GM12878 (cell line): ENCODE data around the gene ARHGAP19. TPM values are rescaled to one million over a fixed set of nuclear protein-coding genes. Genes with fewer than 3 reads are reported as not detected.

Source experiments
- ATAC-seq: fragments of 200-7000 bp; cut with Tn5 transposase; 3 replicates; pipeline ENCODE4 v1.9.1; 2020; ENCODE audit warnings: mild to moderate bottlenecking, moderate library complexity
- BruUV-seq: library from RNA; stranded (reverse); fragments of 400-500 nt; replicated peaks from 2 replicates; lab custom pipeline; 2021; lab: Mats Ljungman, UMichigan
- CTCF ChIA-PET: fragments of 300-600 bp; sonication (Branson Sonifier 250); formaldehyde crosslinking; extraction: SDS; loops from one replicate; lab custom pipeline; 2021; ENCODE audit warnings: inconsistent platforms; lab: Yijun Ruan, JAX
- POLR2A ChIA-PET: fragments of 350-600 bp; formaldehyde crosslinking; extraction: SDS; loops from one replicate; lab custom pipeline; 2021; ENCODE audit warnings: inconsistent platforms; lab: Charles Lee
- RAD21 ChIA-PET: fragments of 300-600 bp; sonication (Branson Sonifier 250); formaldehyde crosslinking; loops from one replicate; lab custom pipeline; 2023; ENCODE audit warnings: antibody characterized with exemption; ENCODE audit not compliant: unreplicated experiment; lab: Charles Lee
- SMC1A ChIA-PET: fragments of 300-600 bp; sonication (Branson Sonifier 250); formaldehyde crosslinking; loops from one replicate; lab custom pipeline; 2023; ENCODE audit not compliant: unreplicated experiment, uncharacterized antibody; lab: Charles Lee
- DNase-seq: peaks from one replicate; pipeline ENCODE4 v3.0.0-alpha.2; 2011; ENCODE audit warnings: low read depth, low spot score
- FAIRE-seq: peaks from 3 replicates; lab custom pipeline; 2011; peaks lifted over from hg19 to GRCh38; lab: Jason Lieb, UNC
- H2AFZ ChIP-seq: 2 replicates; pipeline ENCODE4 v1.6.0; 2011; ENCODE audit warnings: low read depth, low read length, control low read depth; ENCODE audit not compliant: control insufficient read depth
- H3K27ac ChIP-seq: 2 replicates; pipeline ENCODE4 v1.5.1; 2011; ENCODE audit warnings: control low read depth; ENCODE audit not compliant: control insufficient read depth, insufficient read depth
- H3K27me3 ChIP-seq, 2 experiments: replicated peaks in 1 of 2; 2 replicates each; pipeline versions ENCODE4 v1.6.0 to v1.6.1; 2011; ENCODE audit warnings: low read length in 1 of 2; ENCODE audit not compliant: control insufficient read depth in 2 of 2, insufficient read depth in 2 of 2
- H3K36me3 ChIP-seq, 2 experiments: 2 replicates each; pipeline ENCODE4 v1.5.1; 2011; ENCODE audit warnings: low read length in 1 of 2; ENCODE audit not compliant: control insufficient read depth in 2 of 2, insufficient read depth in 2 of 2
- H3K4me1 ChIP-seq: 2 replicates; pipeline ENCODE4 v1.6.1; 2011; ENCODE audit warnings: mild to moderate bottlenecking, low read length, moderate library complexity, mixed read lengths; ENCODE audit not compliant: control insufficient read depth, insufficient read depth
- H3K4me2 ChIP-seq: 2 replicates; pipeline ENCODE4 v1.6.0; 2011; ENCODE audit warnings: control low read depth; ENCODE audit not compliant: control insufficient read depth, insufficient read depth
- H3K4me3 ChIP-seq: fragments of 200-600 bp; sonication (generic); 2 replicates; pipeline ENCODE4 v1.5.1; 2016
- H3K79me2 ChIP-seq: 2 replicates; pipeline ENCODE4 v1.6.0; 2011; ENCODE audit warnings: low read length; ENCODE audit not compliant: control insufficient read depth, insufficient read depth
- H3K9ac ChIP-seq: 2 replicates; pipeline ENCODE4 v1.8.0; 2011; ENCODE audit warnings: low read length, control low read depth, mixed read lengths; ENCODE audit not compliant: control insufficient read depth, insufficient read depth
- H3K9me3 ChIP-seq: replicated peaks from 3 replicates; pipeline ENCODE4 v1.5.1; 2011; ENCODE audit warnings: mild to moderate bottlenecking, low read length; ENCODE audit not compliant: control insufficient read depth, insufficient read depth
- H4K20me1 ChIP-seq: 2 replicates; pipeline ENCODE4 v1.6.0; 2011; ENCODE audit not compliant: control insufficient read depth, insufficient read depth
- ETV6 ChIP-seq, 2 experiments: fragments of 450-650 bp in 1 of 2; IDR thresholded peaks in 1 of 2; conservative IDR thresholded peaks in 1 of 2; 2 replicates each; pipeline ENCODE4 v1.6.1; 2014; ENCODE audit warnings: antibody characterized with exemption in 1 of 2, borderline replicate concordance in 1 of 2, low read depth in 1 of 2, mild to moderate bottlenecking in 1 of 2, moderate library complexity in 1 of 2
- NFYA ChIP-seq: IDR thresholded peaks from 2 replicates; pipeline ENCODE4 v1.6.1; 2011; ENCODE audit warnings: low read depth, mild to moderate bottlenecking, low read length, improper control_type of control experiment, borderline replicate concordance
- TCF12 ChIP-seq: IDR thresholded peaks from 2 replicates; pipeline ENCODE4 v1.6.1; 2011; ENCODE audit warnings: low read depth, mild to moderate bottlenecking, low read length
- WGBS: methylation state at CpG from one replicate; pipeline ENCODE4 v1.1.6; 2016; ENCODE audit warnings: low lambda C conversion rate; ENCODE audit not compliant: insufficient replicate concordance, insufficient coverage; ENCODE audit errors: missing lambda C conversion rate; 5-methylcytosine and 5-hydroxymethylcytosine counted together
- in situ Hi-C: fragments of 300-500 bp; cut with MboI; formaldehyde crosslinking; loops from 9 replicates; pipeline ENCODE4 v1.14.3; 2018; ENCODE audit warnings: mixed read lengths
- intact Hi-C: fragments of 100-400 bp; cut with micrococcal nuclease; formaldehyde crosslinking; loops from one replicate; pipeline ENCODE4 v1.14.2; 2022; ENCODE audit not compliant: unreplicated experiment
- polyA plus RNA-seq, 11 experiments: library from polyadenylated mRNA; depleted of rRNA in 4 of 11; unstranded in 6 of 11; stranded (reverse) in 5 of 11; fragments of >200 nt; fragmentation: Nextera tagmentation in 4 of 11; fragmentation: Illumina TruSeq in 1 of 11; extraction: Ambion mirVana in 4 of 11; extraction: Trizol in 1 of 11; gene quantifications; 1 replicate in 1 of 11; 2 replicates in 10 of 11; pipeline versions ENCODE4 v1.2.1 to v1.2.3, GENCODE V29; 2011 to 2016; ENCODE audit warnings: inconsistent platforms in 2 of 11, missing spikeins in 2 of 11, low read depth in 1 of 11
- total RNA-seq, 4 experiments: library from RNA; depleted of rRNA in 3 of 4; stranded (reverse); fragments of >200 nt in 3 of 4; fragmentation: Illumina TruSeq in 1 of 4; extraction: Trizol in 1 of 4; gene quantifications; 2 replicates each; pipeline versions ENCODE4 v1.2.1 to v1.2.3, GENCODE V29; 2013 to 2021
- TF ChIP-seq, protein P1 (sequence below): IDR thresholded peaks from 2 replicates; pipeline ENCODE4 v1.6.1; 2012; ENCODE audit warnings: low read depth, low read length, improper control_type of control experiment

The ARHGAP19 gene
- total and polyA plus RNA-seq, 10 of the 15 experiments (the other 5 are each of a cell fraction or from before 2014, with no cell fraction given) = 13.3 to 40.7 (median 22.6) TPM

DNA sequence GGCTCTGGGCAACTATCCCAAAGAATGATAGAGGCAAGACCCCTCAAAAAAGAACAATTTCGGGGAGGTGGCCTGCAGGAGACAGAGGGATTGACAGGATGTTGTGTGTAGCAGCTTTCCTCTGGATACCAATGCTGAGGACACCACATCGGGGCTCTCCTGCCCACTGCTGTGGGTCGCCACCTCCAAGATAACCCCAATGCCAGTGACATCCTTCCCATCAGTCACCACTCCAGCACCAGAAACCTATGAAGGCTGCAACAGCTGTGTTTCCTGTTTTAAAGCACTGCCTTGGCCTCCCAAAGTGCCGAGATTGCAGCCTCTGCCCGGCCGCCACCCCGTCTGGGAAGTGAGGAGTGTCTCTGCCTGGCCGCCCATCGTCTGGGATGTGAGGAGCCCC, 17.6 kb downstream of the ARHGAP19 start:
- Histone ChIP-seq H3K9ac (no peak overlapping the region), H3K4me1 (peaks cover 9% of the 10 kb centered on the region), H3K36me3 (no peaks in the 10 kb centered on the region; a peak in 1 of 4 replicates), H3K4me3 (no peak overlapping the region), H3K79me2 (peaks cover 19% of the 10 kb centered on the region), H3K27me3 (no peaks in the 10 kb centered on the region), H3K9me3 (no peaks in the 10 kb centered on the region), H2AFZ (no peak overlapping the region)
- CTCF ChIA-PET = interaction anchor here (0.6 to 2.1 kb wide), 6 partner anchors 9 to 84 kb away, joined by 4 to 7 read pairs (median 4); no protein-coding TSS in a partner anchor
- FAIRE-seq = no peak
- TF ChIP-seq NFYA (no peak), ETV6 (conservative IDR thresholded peaks at IDR 0.05 in 1 of 2, IDR thresholded peaks at IDR 0.05 in 1 of 2; ENCODE audit: borderline replicate concordance in 1 of 2, low read depth in 1 of 2) (no peak)
- TF ChIP-seq, all 136 proteins: peak for 0
- no peak overlapping the region for H3K27ac ChIP-seq
- DNase-seq (no peak), ATAC-seq (no peak)
- SMC1A ChIA-PET = interaction anchor here (1.5 kb wide), 1 partner anchor 58 kb away, joined by 8 read pairs; no protein-coding TSS in a partner anchor
- in situ Hi-C loops = no loop called here
- WGBS = 38% methylated on average over 3 of the region's 9 CpGs
- H4K20me1 ChIP-seq = no peaks in the 10 kb centered on the region
- no peak overlapping the region for H3K4me2 ChIP-seq
- RAD21 ChIA-PET = no interaction called here
- intact Hi-C loops = no loop called here
- no TSS peak for BruUV-seq
- POLR2A ChIA-PET = no interaction called here

DNA sequence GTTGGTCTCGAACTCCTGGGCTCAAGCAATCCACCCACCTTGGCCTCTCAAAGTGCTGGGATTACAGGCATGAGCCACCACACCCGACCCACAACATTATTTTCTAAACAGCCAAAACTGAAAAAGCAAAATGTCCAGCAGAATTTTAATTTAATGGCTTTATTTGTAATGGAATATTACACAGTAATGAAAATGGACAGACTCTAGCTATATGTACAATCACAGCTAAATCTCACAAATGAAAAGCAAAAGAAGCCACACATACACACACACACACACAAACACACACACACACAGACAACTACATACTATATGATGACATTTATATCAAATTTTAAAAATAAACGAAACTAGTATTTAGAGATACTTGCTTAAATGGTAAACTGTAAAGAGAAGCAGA, 18.7 kb downstream of the ARHGAP19 start:
- H3K4me2 ChIP-seq = no peak overlapping the region
- WGBS = 99% methylated on average over 3 of the region's 3 CpGs
- intact Hi-C loops = no loop called here
- no peak overlapping the region for H3K4me3 ChIP-seq
- DNase-seq = no peak
- TF ChIP-seq TCF12 = no peak
- TF ChIP-seq, protein P1, sequence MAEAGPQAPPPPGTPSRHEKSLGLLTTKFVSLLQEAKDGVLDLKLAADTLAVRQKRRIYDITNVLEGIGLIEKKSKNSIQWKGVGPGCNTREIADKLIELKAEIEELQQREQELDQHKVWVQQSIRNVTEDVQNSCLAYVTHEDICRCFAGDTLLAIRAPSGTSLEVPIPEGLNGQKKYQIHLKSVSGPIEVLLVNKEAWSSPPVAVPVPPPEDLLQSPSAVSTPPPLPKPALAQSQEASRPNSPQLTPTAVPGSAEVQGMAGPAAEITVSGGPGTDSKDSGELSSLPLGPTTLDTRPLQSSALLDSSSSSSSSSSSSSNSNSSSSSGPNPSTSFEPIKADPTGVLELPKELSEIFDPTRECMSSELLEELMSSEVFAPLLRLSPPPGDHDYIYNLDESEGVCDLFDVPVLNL = no peak
- no peak for ATAC-seq
- SMC1A ChIA-PET = interaction anchor here (1.5 kb wide), 1 partner anchor 59 kb away, joined by 8 read pairs; no protein-coding TSS in a partner anchor
- in situ Hi-C loops = no loop called here
- H3K4me1 ChIP-seq = peaks cover 9% of the 10 kb centered on the region
- no peaks in the 10 kb centered on the region for H3K27me3 ChIP-seq
- H3K27ac ChIP-seq = no peak overlapping the region
- POLR2A ChIA-PET = no interaction called here
- no peak overlapping the region for H2AFZ ChIP-seq
- H3K9ac ChIP-seq = no peak overlapping the region
- no peaks in the 10 kb centered on the region for H3K9me3 ChIP-seq
- CTCF ChIA-PET = interaction anchor here (1.0 to 2.1 kb wide), 6 partner anchors 10 to 85 kb away, joined by 3 to 7 read pairs (median 4); no protein-coding TSS in a partner anchor
- H3K79me2 ChIP-seq = peaks cover 17% of the 10 kb centered on the region
- no peak for FAIRE-seq
- no peaks in the 10 kb centered on the region for H4K20me1 ChIP-seq
- BruUV-seq = no TSS peak
- H3K36me3 ChIP-seq = no peaks in the 10 kb centered on the region; a peak in 1 of 4 replicates
- RAD21 ChIA-PET = no interaction called here
